Suprapubic skin (tissue), 4 donors: ENCODE data around the gene MLH3.

Experiments
- EP300 ChIP-seq: sonication (generic); formaldehyde crosslinking; IDR thresholded peaks from one replicate; pipeline ENCODE4 v1.6.1; 2017; ENCODE audit warnings: antibody characterized with exemption
- POLR2AphosphoS5 ChIP-seq, 3 donors: sonication (generic); formaldehyde crosslinking; IDR thresholded peaks; one replicate each; pipeline ENCODE4 v1.6.1; 2017; ENCODE audit warnings: antibody characterized with exemption in 3 of 3
- TF ChIP-seq, protein P1 (sequence below), 2 donors: fragments of 200-600 bp in 1 of 2; fragments of 450-650 bp in 1 of 2; sonication (generic) in 1 of 2; IDR thresholded peaks; one replicate each; pipeline ENCODE4 v1.5.1; 2016 to 2019; ENCODE audit warnings: antibody characterized with exemption in 2 of 2, mild to moderate bottlenecking in 1 of 2, moderate library complexity in 1 of 2

DNA sequence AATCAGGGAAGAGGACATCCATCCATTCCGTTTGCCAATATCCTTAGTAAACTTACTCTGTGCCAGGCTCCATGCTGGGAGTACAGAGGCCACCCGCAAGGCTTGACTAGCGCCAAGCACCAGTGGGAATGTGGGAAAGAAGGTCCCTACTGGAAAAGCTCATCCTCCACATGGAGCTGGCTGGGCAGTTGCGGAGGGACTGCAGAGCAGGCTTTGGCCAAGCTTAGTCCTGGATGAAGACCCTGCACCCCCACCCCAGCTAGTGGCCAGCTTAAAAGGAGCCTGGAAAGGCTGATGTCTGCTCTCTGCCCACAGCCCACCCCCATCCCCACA lies 70.9 kb downstream of the MLH3 start:
- TF ChIP-seq EP300, result no peak
- TF ChIP-seq, protein P1, sequence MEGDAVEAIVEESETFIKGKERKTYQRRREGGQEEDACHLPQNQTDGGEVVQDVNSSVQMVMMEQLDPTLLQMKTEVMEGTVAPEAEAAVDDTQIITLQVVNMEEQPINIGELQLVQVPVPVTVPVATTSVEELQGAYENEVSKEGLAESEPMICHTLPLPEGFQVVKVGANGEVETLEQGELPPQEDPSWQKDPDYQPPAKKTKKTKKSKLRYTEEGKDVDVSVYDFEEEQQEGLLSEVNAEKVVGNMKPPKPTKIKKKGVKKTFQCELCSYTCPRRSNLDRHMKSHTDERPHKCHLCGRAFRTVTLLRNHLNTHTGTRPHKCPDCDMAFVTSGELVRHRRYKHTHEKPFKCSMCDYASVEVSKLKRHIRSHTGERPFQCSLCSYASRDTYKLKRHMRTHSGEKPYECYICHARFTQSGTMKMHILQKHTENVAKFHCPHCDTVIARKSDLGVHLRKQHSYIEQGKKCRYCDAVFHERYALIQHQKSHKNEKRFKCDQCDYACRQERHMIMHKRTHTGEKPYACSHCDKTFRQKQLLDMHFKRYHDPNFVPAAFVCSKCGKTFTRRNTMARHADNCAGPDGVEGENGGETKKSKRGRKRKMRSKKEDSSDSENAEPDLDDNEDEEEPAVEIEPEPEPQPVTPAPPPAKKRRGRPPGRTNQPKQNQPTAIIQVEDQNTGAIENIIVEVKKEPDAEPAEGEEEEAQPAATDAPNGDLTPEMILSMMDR (IDR thresholded peaks at IDR 0.05), result no peak
- no peak for TF ChIP-seq POLR2AphosphoS5 (IDR thresholded peaks at IDR 0.05)
